PC-3 (cell line): ENCODE data around the gene CDH4. TPM values are rescaled to one million over a fixed set of nuclear protein-coding genes. Genes with fewer than 3 reads are reported as not detected.

Experiments used
- ATAC-seq: fragments of 200-7000 bp; cut with Tn5 transposase; 2 replicates; pipeline ENCODE4 v1.9.1; 2020; ENCODE audit warnings: mild to moderate bottlenecking, moderate library complexity
- BruUV-seq: library from RNA; stranded (reverse); fragments of 400-500 nt; replicated peaks from 2 replicates; lab custom pipeline; 2021; lab: Mats Ljungman, UMichigan
- CTCF ChIA-PET: fragments of 300-600 bp; sonication (Branson Sonifier 250); formaldehyde crosslinking; loops from one replicate; lab custom pipeline; 2022; ENCODE audit warnings: antibody characterized with exemption; lab: Charles Lee
- POLR2A ChIA-PET: fragments of 300-600 bp; sonication (Branson Sonifier 250); formaldehyde crosslinking; loops from one replicate; lab custom pipeline; 2022; ENCODE audit warnings: antibody characterized with exemption; ENCODE audit not compliant: unreplicated experiment; lab: Charles Lee
- DNase-seq: peaks from one replicate; pipeline ENCODE4 v3.0.0-alpha.2; 2015
- H2AFZ ChIP-seq: fragments of 300-600 bp; sonication (generic); 2 replicates; pipeline ENCODE4 v1.6.0; 2016; ENCODE audit warnings: antibody characterized with exemption, low read length
- H3F3A ChIP-seq: fragments of 300-600 bp; sonication (generic); one replicate; pipeline ENCODE4 v1.6.0; 2017; ENCODE audit warnings: antibody characterized with exemption, low read length, control low read depth, mild to moderate bottlenecking; ENCODE audit not compliant: unreplicated experiment
- H3K27ac ChIP-seq: fragments of 300-600 bp; sonication (generic); 2 replicates; pipeline ENCODE4 v1.5.1; 2016; ENCODE audit warnings: mild to moderate bottlenecking, low read length
- H3K27me3 ChIP-seq: fragments of 300-600 bp; sonication (generic); 2 replicates; pipeline ENCODE4 v1.6.1; 2016; ENCODE audit warnings: low read length, mixed read lengths
- H3K36me3 ChIP-seq: fragments of 300-600 bp; sonication (generic); 2 replicates; pipeline ENCODE4 v1.6.1; 2016; ENCODE audit warnings: low read depth, mixed run types, low read length, mixed read lengths
- H3K4me1 ChIP-seq: fragments of 300-600 bp; sonication (generic); 2 replicates; pipeline ENCODE4 v1.5.1; 2016; ENCODE audit warnings: low read length; ENCODE audit not compliant: insufficient read depth
- H3K4me2 ChIP-seq: fragments of 300-600 bp; sonication (generic); 2 replicates; pipeline ENCODE4 v1.6.0; 2016; ENCODE audit warnings: low read length
- H3K4me3 ChIP-seq: fragments of 300-600 bp; sonication (generic); 2 replicates; pipeline ENCODE4 v1.5.1; 2016; ENCODE audit warnings: mild to moderate bottlenecking, low read length, mixed read lengths
- H3K79me2 ChIP-seq: fragments of 300-600 bp; sonication (generic); 2 replicates; pipeline ENCODE4 v1.6.1; 2017; ENCODE audit warnings: low read length, mixed read lengths
- H3K9ac ChIP-seq: fragments of 300-600 bp; sonication (generic); 2 replicates; pipeline ENCODE4 v1.6.0; 2016; ENCODE audit warnings: mild to moderate bottlenecking, low read length
- H3K9me2 ChIP-seq: fragments of 300-600 bp; sonication (generic); replicated peaks from 2 replicates; pipeline ENCODE4 v1.6.1; 2016; ENCODE audit warnings: mixed run types, low read length, mixed read lengths
- H3K9me3 ChIP-seq: fragments of 300-600 bp; sonication (generic); 2 replicates; pipeline ENCODE4 v1.6.1; 2016; ENCODE audit warnings: low read length, mixed read lengths
- H4K20me1 ChIP-seq: fragments of 300-600 bp; sonication (generic); 2 replicates; pipeline ENCODE4 v1.6.1; 2016; ENCODE audit warnings: low read length, mixed read lengths
- CTCF ChIP-seq: fragments of 300-600 bp; sonication (generic); conservative IDR thresholded peaks from 2 replicates; pipeline ENCODE4 v1.5.1; 2017; ENCODE audit warnings: antibody characterized with exemption, low read depth, mild to moderate bottlenecking, low read length
- EZH2 ChIP-seq: fragments of 300-600 bp; sonication (generic); IDR thresholded peaks from one replicate; pipeline ENCODE4 v1.6.1; 2017; ENCODE audit warnings: antibody characterized with exemption, mild to moderate bottlenecking, low read length; ENCODE audit not compliant: unreplicated experiment
- EZH2phosphoT487 ChIP-seq: fragments of 300-600 bp; sonication (generic); IDR thresholded peaks from 2 replicates; pipeline ENCODE4 v1.6.1; 2018; ENCODE audit warnings: mild to moderate bottlenecking, antibody characterized with exemption, low read length, borderline replicate concordance
- intact Hi-C: fragments of 100-400 bp; cut with micrococcal nuclease; formaldehyde crosslinking; loops from 2 replicates; pipeline ENCODE4 v1.9.0; 2023
- total RNA-seq: library from RNA; depleted of rRNA; stranded (reverse); fragments of >200 nt; gene quantifications from 2 replicates; pipeline ENCODE4 v1.2.3, GENCODE V29; 2014

The CDH4 gene
- total RNA-seq, 1 experiment from 2014 or later, result not detected

GRCh38 chr20:61518424-61518951 is 266.4 kb downstream of the CDH4 start:
- Histone ChIP-seq H3F3A (no peaks in the 10 kb centered on the region), H3K27ac (no peak overlapping the region), H2AFZ (no peak overlapping the region), H3K9me2 (no peaks in the 10 kb centered on the region), H3K27me3 (peaks cover 75% of the 10 kb centered on the region), H3K9me3 (no peaks in the 10 kb centered on the region), H3K4me3 (no peak overlapping the region), H3K36me3 (no peaks in the 10 kb centered on the region), H4K20me1 (no peaks in the 10 kb centered on the region), H3K79me2 (no peaks in the 10 kb centered on the region), H3K9ac (no peak overlapping the region), H3K4me2 (no peak overlapping the region), H3K4me1 (no peaks in the 10 kb centered on the region)
- TF ChIP-seq CTCF (no peak), EZH2phosphoT487 (no peak), EZH2 (no peak)
- intact Hi-C loops, result no loop called here
- ATAC-seq, result no peak
- CTCF ChIA-PET, result no interaction called here
- BruUV-seq, result no TSS peak
- POLR2A ChIA-PET, result no interaction called here
- DNase-seq, result no peak

GRCh38 chr20:61519488-61519887 is 267.4 kb downstream of the CDH4 start:
- Histone ChIP-seq H3F3A (no peaks in the 10 kb centered on the region), H3K4me3 (no peak overlapping the region), H3K4me2 (no peak overlapping the region), H3K9ac (no peak overlapping the region), H4K20me1 (no peaks in the 10 kb centered on the region), H3K9me2 (no peaks in the 10 kb centered on the region), H2AFZ (no peak overlapping the region), H3K27me3 (peaks cover 81% of the 10 kb centered on the region), H3K9me3 (no peaks in the 10 kb centered on the region), H3K79me2 (no peaks in the 10 kb centered on the region), H3K36me3 (no peaks in the 10 kb centered on the region), H3K4me1 (no peaks in the 10 kb centered on the region), H3K27ac (no peak overlapping the region)
- TF ChIP-seq EZH2 (no peak), EZH2phosphoT487 (no peak), CTCF (no peak)
- ATAC-seq (no peak), DNase-seq (no peak)
- ChIA-PET CTCF (no interaction called here), POLR2A (no interaction called here)
- no TSS peak for BruUV-seq
- intact Hi-C loops, result no loop called here

GRCh38 chr20:61520076-61520892 is 268.2 kb downstream of the CDH4 start:
- Histone ChIP-seq H3F3A (no peaks in the 10 kb centered on the region), H3K27me3 (peaks cover 81% of the 10 kb centered on the region), H3K9me3 (no peaks in the 10 kb centered on the region), H3K36me3 (no peaks in the 10 kb centered on the region), H3K9me2 (no peaks in the 10 kb centered on the region), H3K79me2 (no peaks in the 10 kb centered on the region), H3K4me1 (no peaks in the 10 kb centered on the region), H3K27ac (no peak overlapping the region), H3K4me3 (no peak overlapping the region), H2AFZ (no peak overlapping the region), H4K20me1 (no peaks in the 10 kb centered on the region), H3K4me2 (no peak overlapping the region), H3K9ac (no peak overlapping the region)
- no TSS peak for BruUV-seq
- intact Hi-C loops, result no loop called here
- ChIA-PET CTCF (no interaction called here), POLR2A (no interaction called here)
- TF ChIP-seq EZH2phosphoT487, result no peak
- TF ChIP-seq CTCF, result no peak
- no peak for TF ChIP-seq EZH2
- no peak for DNase-seq
- no peak for ATAC-seq
